NCI-H524 treated with DMSO at 0.1 percent for 48 hours (cell line): ENCODE measurements around the gene ALDH3B2.
"Not testable (repeated sequence)": the region's sequence is repeated elsewhere in the genome, so short reads cannot be mapped to it uniquely, and the experiment has no call there.

Source experiments
- DNase-seq: peaks from one replicate; lab custom pipeline; 2025; lab: John Stamatoyannopoulos, UW

The ALDH3B2 gene

GRCh38 chr11:67674442-67674871 lies at the start of gene ALDH3B2:
ALDH3B2 (minus strand) TSS chr11:67674623; CDS start chr11:67666935, 7,688 bp downstream.
- DNase-seq = no peak

- DNase-seq = not testable (repeated sequence)
Observed at GRCh38 chr11:67723036-67723435, 48.6 kb upstream of the ALDH3B2 start.

- DNase-seq = not testable (repeated sequence)
Observed at GRCh38 chr11:67716226-67716625, 41.8 kb upstream of the ALDH3B2 start.

- not testable (repeated sequence) for DNase-seq
Observed at GRCh38 chr11:67715801-67716200, 41.4 kb upstream of the ALDH3B2 start.

- not testable (repeated sequence) for DNase-seq
Observed at GRCh38 chr11:67713892-67714509, 39.6 kb upstream of the ALDH3B2 start.

- not testable (repeated sequence) for DNase-seq
Observed at GRCh38 chr11:67711676-67712075, 37.3 kb upstream of the ALDH3B2 start.

- DNase-seq = not testable (repeated sequence)
Observed at GRCh38 chr11:67711212-67711611, 36.8 kb upstream of the ALDH3B2 start.

GRCh38 chr11:67709806-67710205 lies 35.4 kb upstream of the ALDH3B2 start:
- not testable (repeated sequence) for DNase-seq

GRCh38 chr11:67705264-67705663 lies 30.8 kb upstream of the ALDH3B2 start:
- DNase-seq = no peak

GRCh38 chr11:67704524-67704923 lies 30.1 kb upstream of the ALDH3B2 start:
- no peak for DNase-seq

- not testable (repeated sequence) for DNase-seq
Observed at GRCh38 chr11:67703709-67704108, 29.3 kb upstream of the ALDH3B2 start.

- no peak for DNase-seq
Observed at GRCh38 chr11:67700548-67701262, 26.3 kb upstream of the ALDH3B2 start.

- no peak for DNase-seq
Observed at GRCh38 chr11:67700141-67700540, 25.7 kb upstream of the ALDH3B2 start.

- DNase-seq = no peak
Observed at GRCh38 chr11:67699521-67699920, 25.1 kb upstream of the ALDH3B2 start.

- no peak for DNase-seq
Observed at GRCh38 chr11:67698247-67698646, 23.8 kb upstream of the ALDH3B2 start.

- no peak for DNase-seq
Observed at GRCh38 chr11:67697846-67698245, 23.4 kb upstream of the ALDH3B2 start.

- no peak for DNase-seq
Observed at GRCh38 chr11:67696998-67697397, 22.6 kb upstream of the ALDH3B2 start.

- DNase-seq = no peak
Observed at GRCh38 chr11:67695606-67696005, 21.2 kb upstream of the ALDH3B2 start.

- no peak for DNase-seq
Observed at GRCh38 chr11:67694875-67695555, 20.6 kb upstream of the ALDH3B2 start.

- DNase-seq = no peak
Observed at GRCh38 chr11:67691149-67691548, 16.7 kb upstream of the ALDH3B2 start.

- DNase-seq = no peak
Observed at GRCh38 chr11:67689178-67689577, 14.8 kb upstream of the ALDH3B2 start.

GRCh38 chr11:67687986-67688385 lies 13.6 kb upstream of the ALDH3B2 start:
- no peak for DNase-seq
